Large intestine (tissue), 3 donors: ENCODE data around the gene FAM98B. TPM values are rescaled to one million over a fixed set of nuclear protein-coding genes. Genes with fewer than 3 reads are reported as not detected.

Experiments
- DNase-seq, 2 donors: peaks; one replicate each; pipeline versions ENCODE4 v3.0.0 to v3.0.0-alpha.2; 2013
- H3K27ac ChIP-seq: one replicate; pipeline ENCODE4 v1.5.1; 2013; ENCODE audit warnings: low read length
- H3K27me3 ChIP-seq: 2 replicates; pipeline ENCODE4 v1.6.1; 2013; ENCODE audit warnings: low read length; ENCODE audit not compliant: control insufficient read depth, insufficient read depth
- H3K36me3 ChIP-seq: 2 replicates; pipeline ENCODE4 v1.6.1; 2013; ENCODE audit warnings: low read length; ENCODE audit not compliant: control insufficient read depth, insufficient read depth
- H3K4me1 ChIP-seq: one replicate; pipeline ENCODE4 v1.6.1; 2013; ENCODE audit warnings: low read length; ENCODE audit not compliant: control insufficient read depth, insufficient read depth
- H3K4me3 ChIP-seq: one replicate; pipeline ENCODE4 v1.5.1; 2013; ENCODE audit warnings: low read length
- H3K9me3 ChIP-seq: one replicate; pipeline ENCODE4 v1.6.1; 2013; ENCODE audit warnings: mild to moderate bottlenecking, low read depth, low read length, moderate library complexity; ENCODE audit not compliant: control insufficient read depth
- WGBS: methylation state at CpG from one replicate; pipeline ENCODE4 v1.1.5; 2013; ENCODE audit warnings: low lambda C conversion rate; ENCODE audit not compliant: insufficient coverage; 5-methylcytosine and 5-hydroxymethylcytosine counted together
- polyA plus RNA-seq: library from polyadenylated mRNA; unstranded; fragments of 120-200 nt; gene quantifications from one replicate; pipeline ENCODE4 v1.2.1, GENCODE V29; 2013

Gene FAM98B
- polyA plus RNA-seq, 1 donor: 31.3 TPM

DNA sequence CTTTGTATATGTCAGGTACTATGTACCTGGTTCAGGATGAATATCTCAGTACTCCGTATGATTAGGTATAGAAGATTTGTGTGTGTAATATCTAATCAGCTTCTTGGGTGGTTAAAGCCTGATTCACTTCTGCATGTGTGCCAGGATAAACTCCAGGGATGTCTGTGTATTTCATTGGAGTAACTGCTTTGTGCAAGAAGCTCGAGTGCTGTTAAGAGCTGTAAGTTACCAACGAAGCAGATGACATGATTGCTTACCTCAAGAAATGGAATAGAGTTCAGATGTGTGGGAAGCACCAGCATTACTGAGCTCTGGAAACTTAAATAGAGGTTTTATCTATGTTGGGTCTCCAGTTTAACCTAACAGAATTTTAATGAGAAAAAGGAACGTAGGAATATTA, 23.7 kb downstream of the FAM98B start:
- no peak overlapping the region for H3K4me3 ChIP-seq
- 100% methylated on average over 1 of the region's 4 CpGs for WGBS
- H3K9me3 ChIP-seq: no peaks in the 10 kb centered on the region
- no peaks in the 10 kb centered on the region for H3K4me1 ChIP-seq
- H3K27ac ChIP-seq: no peak overlapping the region
- no peak for DNase-seq
- H3K27me3 ChIP-seq: no peaks in the 10 kb centered on the region
- peaks cover 31% of the 10 kb centered on the region for H3K36me3 ChIP-seq

GRCh38 chr15:38479266-38479665, 25.3 kb downstream of the FAM98B start:
- no peak overlapping the region for H3K27ac ChIP-seq
- no peak overlapping the region for H3K4me3 ChIP-seq
- H3K27me3 ChIP-seq: no peaks in the 10 kb centered on the region
- H3K36me3 ChIP-seq: peaks cover 31% of the 10 kb centered on the region
- no peaks in the 10 kb centered on the region for H3K4me1 ChIP-seq
- no peak for DNase-seq
- no peaks in the 10 kb centered on the region for H3K9me3 ChIP-seq

- Histone ChIP-seq H3K36me3 (peaks cover 27% of the 10 kb centered on the region), H3K27me3 (no peaks in the 10 kb centered on the region), H3K27ac (no peak overlapping the region), H3K9me3 (no peaks in the 10 kb centered on the region), H3K4me1 (no peaks in the 10 kb centered on the region), H3K4me3 (no peak overlapping the region)
- 100% methylated on average over 1 of the region's 1 CpG for WGBS
- no peak for DNase-seq
Observed at GRCh38 chr15:38479756-38480155, 25.8 kb downstream of the FAM98B start.

DNA sequence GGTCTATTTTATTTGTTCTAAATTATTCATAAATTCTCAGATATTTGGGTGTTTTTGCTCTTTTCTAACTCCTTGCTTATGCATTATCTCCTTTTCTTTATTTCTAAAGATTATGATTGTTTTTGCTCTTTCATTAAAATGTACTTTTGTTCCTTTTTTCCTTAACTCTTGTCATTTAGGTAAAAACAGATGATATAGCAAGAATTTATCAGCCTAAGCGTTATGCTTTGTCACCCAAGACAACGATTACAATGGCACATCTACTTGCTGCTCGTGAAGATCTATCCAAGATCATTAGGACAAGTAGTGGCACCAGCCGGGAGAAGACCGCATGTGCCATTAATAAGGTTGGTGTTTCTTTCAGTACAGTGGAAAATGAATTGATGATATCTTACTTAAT, 27.2 kb downstream of the FAM98B start:
- whole genome bisulfite sequencing: 93% methylated on average over 2 of the region's 5 CpGs
- Histone ChIP-seq H3K9me3 (no peaks in the 10 kb centered on the region), H3K27me3 (no peaks in the 10 kb centered on the region), H3K4me1 (no peaks in the 10 kb centered on the region), H3K27ac (no peak overlapping the region), H3K36me3 (peaks cover 19% of the 10 kb centered on the region), H3K4me3 (no peak overlapping the region)
- DNase-seq: no peak

DNA sequence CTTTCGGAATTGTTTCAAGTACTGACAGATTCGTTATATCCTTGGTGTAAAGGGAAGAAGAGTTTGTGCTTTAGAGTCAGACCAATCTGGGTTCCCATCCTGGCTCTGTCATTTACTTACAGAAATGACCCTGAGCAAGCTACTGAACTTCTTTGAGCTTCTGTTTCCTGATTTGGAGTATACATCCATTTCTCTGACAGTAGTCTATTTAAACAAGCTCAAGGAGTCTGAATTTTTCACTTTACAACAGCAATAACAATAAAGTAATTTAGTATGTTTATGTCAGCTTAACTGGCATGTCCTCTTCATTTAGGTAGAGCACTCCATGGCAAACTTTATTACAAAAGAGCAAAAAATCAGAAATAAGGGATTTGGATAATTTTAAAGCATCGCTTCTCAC, 27.8 kb downstream of the FAM98B start:
- WGBS: no CpG with 5 or more reads among the region's 3 CpGs
- Histone ChIP-seq H3K4me1 (no peaks in the 10 kb centered on the region), H3K9me3 (no peaks in the 10 kb centered on the region), H3K36me3 (peaks cover 22% of the 10 kb centered on the region), H3K27ac (no peak overlapping the region), H3K27me3 (no peaks in the 10 kb centered on the region), H3K4me3 (no peak overlapping the region)
- no peak for DNase-seq

- no peak for DNase-seq
- no peaks in the 10 kb centered on the region for H3K9me3 ChIP-seq
- no peaks in the 10 kb centered on the region for H3K27me3 ChIP-seq
- H3K36me3 ChIP-seq: peaks cover 16% of the 10 kb centered on the region
- H3K4me1 ChIP-seq: no peaks in the 10 kb centered on the region
- H3K27ac ChIP-seq: no peak overlapping the region
- H3K4me3 ChIP-seq: no peak overlapping the region
Observed at GRCh38 chr15:38482572-38482971, 28.6 kb downstream of the FAM98B start.

DNA sequence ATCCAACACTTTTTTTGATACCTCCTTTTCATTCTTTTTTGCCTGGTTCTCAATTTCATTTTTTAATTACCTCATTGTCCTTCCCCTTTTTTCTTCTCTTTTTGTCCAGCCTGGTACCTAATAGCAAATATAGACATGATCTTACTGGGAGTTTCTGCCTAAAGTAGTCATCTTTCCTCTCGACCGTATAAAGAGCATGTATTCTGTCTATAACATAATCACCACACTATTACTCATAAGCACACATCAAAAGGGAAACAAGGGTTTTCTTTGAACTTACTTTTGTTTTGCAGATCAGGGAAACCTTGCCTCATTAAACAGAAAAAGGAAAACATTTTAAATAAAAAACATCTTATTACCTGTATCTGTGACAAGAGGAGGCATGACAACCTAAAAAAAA, 33.0 kb downstream of the FAM98B start:
- DNase-seq: no peak
- Histone ChIP-seq H3K27me3 (no peaks in the 10 kb centered on the region), H3K4me1 (no peaks in the 10 kb centered on the region), H3K36me3 (peaks cover 9% of the 10 kb centered on the region), H3K4me3 (no peak overlapping the region), H3K9me3 (no peaks in the 10 kb centered on the region), H3K27ac (no peak overlapping the region)
- no CpG with 5 or more reads among the region's 2 CpGs for whole genome bisulfite sequencing

DNA sequence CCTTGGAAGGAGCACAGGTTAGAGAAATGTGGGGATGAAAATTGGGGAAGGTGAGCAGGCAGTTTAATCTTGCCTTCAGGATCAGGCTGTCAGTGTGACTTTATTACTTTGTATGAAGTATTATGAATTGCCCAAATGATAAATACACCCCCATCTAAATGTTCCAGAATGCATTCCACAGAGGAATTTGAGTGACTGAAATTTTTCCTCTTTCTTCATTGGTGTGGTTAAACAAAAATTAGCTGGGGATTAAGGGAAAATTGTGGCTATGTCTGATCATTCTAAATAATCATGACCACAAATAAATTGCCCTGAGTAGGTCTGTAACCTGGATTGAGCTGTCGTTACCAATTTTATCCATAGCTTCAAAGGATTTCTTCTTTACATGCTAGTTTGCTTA, 33.5 kb downstream of the FAM98B start:
- Histone ChIP-seq H3K36me3 (peaks cover 9% of the 10 kb centered on the region), H3K4me3 (no peak overlapping the region), H3K27me3 (no peaks in the 10 kb centered on the region), H3K4me1 (no peaks in the 10 kb centered on the region), H3K27ac (no peak overlapping the region), H3K9me3 (no peaks in the 10 kb centered on the region)
- no CpG with 5 or more reads among the region's 1 CpG for WGBS
- DNase-seq: no peak

- no peak overlapping the region for H3K27ac ChIP-seq
Observed at GRCh38 chr15:38490242-38490922, 36.5 kb downstream of the FAM98B start.

GRCh38 chr15:38496151-38496550, 42.2 kb downstream of the FAM98B start:
- no peak overlapping the region for H3K27ac ChIP-seq
- WGBS: no CpG with 5 or more reads among the region's 1 CpG
- H3K27me3 ChIP-seq: no peaks in the 10 kb centered on the region
- H3K9me3 ChIP-seq: no peaks in the 10 kb centered on the region
- DNase-seq: no peak
- no peaks in the 10 kb centered on the region for H3K36me3 ChIP-seq
- H3K4me1 ChIP-seq: no peaks in the 10 kb centered on the region
- H3K4me3 ChIP-seq: no peak overlapping the region

More at GRCh38 chr15:38490242-38490922, 36.5 kb downstream of the FAM98B start:
- no peak for DNase-seq
- H3K9me3 ChIP-seq: no peaks in the 10 kb centered on the region
- H3K4me1 ChIP-seq: no peaks in the 10 kb centered on the region
- no peaks in the 10 kb centered on the region for H3K27me3 ChIP-seq
- WGBS: no CpG with 5 or more reads among the region's 3 CpGs
- peaks cover 7% of the 10 kb centered on the region for H3K36me3 ChIP-seq
- no peak overlapping the region for H3K4me3 ChIP-seq

DNA sequence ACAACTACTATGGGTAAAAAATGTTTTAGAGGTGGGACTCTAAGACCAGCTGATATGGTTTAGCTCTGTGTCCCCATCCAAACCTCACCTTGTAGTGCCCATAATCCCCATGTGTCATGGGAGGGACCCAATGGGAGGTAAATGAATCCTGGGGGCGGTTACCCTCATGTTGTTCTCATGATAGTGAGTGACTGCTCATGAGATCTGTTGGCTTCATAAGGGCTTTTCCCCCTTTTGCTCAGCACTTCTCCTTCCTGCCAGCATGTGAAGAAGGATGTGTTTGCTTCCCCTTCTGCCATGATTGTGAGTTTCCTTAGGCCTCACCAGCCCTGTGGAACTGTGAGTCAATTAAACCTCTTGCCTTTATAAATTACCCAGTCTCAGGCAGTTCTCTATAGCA, 45.7 kb downstream of the FAM98B start:
- no CpG with 5 or more reads among the region's 1 CpG for WGBS
- no peaks in the 10 kb centered on the region for H3K9me3 ChIP-seq
- no peaks in the 10 kb centered on the region for H3K27me3 ChIP-seq
- no peak overlapping the region for H3K4me3 ChIP-seq
- no peak overlapping the region for H3K27ac ChIP-seq
- DNase-seq: no peak
- H3K4me1 ChIP-seq: no peaks in the 10 kb centered on the region
- no peaks in the 10 kb centered on the region for H3K36me3 ChIP-seq
